NAMALWA (cell line): Measurements from ENCODE around the gene ZC3H18.

Source experiments
- DNase-seq: peaks from one replicate; pipeline ENCODE4 v3.0.0-alpha.2; 2015; ENCODE audit warnings: low spot score

ZC3H18 gene

DNA sequence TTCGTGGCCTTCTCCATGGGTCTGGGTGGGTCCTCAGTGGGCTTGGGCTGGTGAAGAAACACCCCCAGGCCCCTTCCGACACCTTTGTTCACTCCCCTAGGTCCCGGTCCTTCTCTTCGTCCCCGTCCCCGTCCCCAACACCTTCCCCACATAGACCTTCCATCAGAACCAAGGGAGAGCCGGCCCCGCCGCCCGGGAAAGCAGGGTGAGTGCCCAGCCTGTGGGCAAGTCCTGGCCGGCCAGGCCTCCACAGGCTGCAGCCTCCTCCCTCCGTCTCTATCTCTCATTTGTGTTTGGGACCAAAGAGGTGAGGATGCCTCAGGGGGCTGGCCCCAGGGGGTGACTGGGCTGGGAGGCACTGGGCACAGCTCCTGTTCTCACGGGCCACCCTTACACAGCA lies 53.7 kb downstream of the ZC3H18 start:
- DNase-seq: no peak

GRCh38 chr16:88624481-88624880 lies 54.3 kb downstream of the ZC3H18 start:
- DNase-seq: no peak

- no peak for DNase-seq
These were observed 54.9 kb downstream of the ZC3H18 start for GRCh38 chr16:88624977-88625576.

- DNase-seq: no peak
These were observed 56.4 kb downstream of the ZC3H18 start for GRCh38 chr16:88626646-88627045.

GRCh38 chr16:88627531-88628411 lies 57.6 kb downstream of the ZC3H18 start:
- DNase-seq: no peak

DNA sequence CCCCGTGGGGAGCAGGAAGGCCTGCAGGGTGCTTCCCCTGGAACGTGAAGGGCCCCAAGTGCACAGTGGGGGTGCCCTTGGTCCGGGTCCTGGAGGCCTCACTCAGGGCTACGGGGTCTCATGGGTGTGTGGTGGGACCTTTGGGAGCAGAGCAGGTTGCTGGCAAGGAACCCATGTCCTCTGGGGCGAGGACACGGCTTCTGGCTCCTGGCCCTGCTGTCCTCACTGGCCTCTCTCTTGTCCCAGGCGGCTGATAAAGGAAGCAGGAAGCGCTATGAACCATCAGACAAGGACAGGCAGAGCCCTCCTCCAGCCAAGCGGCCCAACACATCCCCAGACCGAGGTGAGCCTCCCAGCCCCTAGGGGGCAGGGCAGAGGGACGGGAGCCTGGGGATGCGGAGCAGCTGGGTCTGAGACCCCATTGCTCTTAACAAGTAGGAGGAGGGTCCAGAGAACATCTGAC lies 58.3 kb downstream of the ZC3H18 start:
- DNase-seq: peak; percentile 46

- no peak for DNase-seq
These were observed 59.6 kb downstream of the ZC3H18 start for GRCh38 chr16:88629835-88630234.

- no peak for DNase-seq
These were observed 60.2 kb downstream of the ZC3H18 start for GRCh38 chr16:88630433-88630832.

- DNase-seq: no peak
These were observed 60.7 kb downstream of the ZC3H18 start for GRCh38 chr16:88630941-88631340.

GRCh38 chr16:88631384-88631783 lies 61.2 kb downstream of the ZC3H18 start:
- no peak for DNase-seq

DNA sequence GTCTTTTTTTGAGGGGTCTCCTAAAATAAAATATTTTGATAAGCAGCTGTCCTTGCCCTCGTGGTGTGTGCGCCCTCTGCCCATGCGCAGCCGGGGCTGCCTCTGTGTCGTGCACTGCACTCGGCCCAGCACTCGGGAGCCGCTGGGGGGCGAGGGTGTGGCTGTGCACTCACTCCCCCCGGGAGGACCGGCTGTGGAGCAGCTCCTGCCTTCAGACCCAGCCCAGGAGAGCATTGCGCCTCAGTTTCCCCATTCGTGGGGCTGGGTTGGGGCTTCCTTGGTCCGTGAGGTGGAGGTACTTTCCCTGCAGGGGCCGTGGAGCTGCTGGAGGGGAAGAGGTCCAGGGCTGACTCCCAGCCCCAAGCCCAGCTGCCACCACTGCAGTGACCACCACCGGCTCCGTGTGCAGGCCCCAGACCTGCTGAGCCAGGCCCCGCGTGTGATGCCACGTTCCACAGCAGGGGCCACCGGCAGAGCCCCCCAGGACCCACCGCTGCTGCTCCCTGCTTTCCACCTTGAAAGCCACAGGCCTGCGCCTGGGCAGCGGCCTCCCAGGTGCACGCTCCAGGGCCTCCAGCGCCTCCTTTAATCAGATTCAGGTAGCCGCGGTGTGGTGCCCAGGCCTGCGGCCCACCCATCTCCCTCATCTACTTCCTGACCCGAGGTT lies 61.9 kb downstream of the ZC3H18 start:
- no peak for DNase-seq

DNA sequence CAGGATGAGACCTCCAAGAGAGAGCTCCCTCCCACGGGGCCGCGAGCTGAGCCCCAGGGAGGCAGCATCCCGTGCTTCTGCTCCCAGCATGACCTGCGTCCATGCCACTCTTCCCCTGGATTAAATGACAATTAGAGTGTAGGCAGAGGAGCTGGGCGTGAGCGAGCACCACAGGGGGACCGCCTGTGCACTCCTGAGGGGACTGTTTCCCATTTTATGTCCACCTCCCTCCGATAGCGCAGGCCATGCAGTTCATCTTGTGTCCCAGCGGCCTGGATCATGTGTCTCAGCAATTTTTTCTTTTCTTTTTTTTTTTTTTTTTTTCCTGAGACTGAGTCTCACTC lies 62.4 kb downstream of the ZC3H18 start:
- no peak for DNase-seq

DNA sequence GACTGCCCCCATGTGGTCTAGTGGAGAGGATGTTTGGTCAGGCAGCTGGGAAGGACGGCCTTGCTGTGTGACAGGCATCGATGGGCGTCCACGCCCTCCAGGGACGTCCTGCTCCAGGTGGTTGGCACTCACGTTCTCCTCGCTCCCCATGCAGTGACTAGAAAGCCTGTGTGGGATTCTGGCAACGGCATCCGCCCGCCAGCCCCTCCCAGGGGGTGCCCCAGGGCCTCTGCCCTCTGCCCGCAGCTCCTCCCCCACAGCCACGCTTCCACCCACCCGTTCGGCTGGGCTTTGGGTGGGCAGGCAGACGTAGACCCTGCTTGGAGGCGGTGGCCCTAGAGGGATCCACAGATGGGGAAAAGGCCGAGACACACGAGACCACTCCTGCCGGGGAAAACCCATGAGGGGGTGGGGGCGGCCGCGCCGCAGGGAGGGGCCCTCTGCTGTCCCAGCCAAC lies 63.5 kb downstream of the ZC3H18 start:
- peak; percentile 79 for DNase-seq

- DNase-seq: peak; percentile 58
These were observed 64.2 kb downstream of the ZC3H18 start for GRCh38 chr16:88634141-88634993.

- DNase-seq: peak; percentile 62
These were observed 64.9 kb downstream of the ZC3H18 start for GRCh38 chr16:88634994-88635670.

DNA sequence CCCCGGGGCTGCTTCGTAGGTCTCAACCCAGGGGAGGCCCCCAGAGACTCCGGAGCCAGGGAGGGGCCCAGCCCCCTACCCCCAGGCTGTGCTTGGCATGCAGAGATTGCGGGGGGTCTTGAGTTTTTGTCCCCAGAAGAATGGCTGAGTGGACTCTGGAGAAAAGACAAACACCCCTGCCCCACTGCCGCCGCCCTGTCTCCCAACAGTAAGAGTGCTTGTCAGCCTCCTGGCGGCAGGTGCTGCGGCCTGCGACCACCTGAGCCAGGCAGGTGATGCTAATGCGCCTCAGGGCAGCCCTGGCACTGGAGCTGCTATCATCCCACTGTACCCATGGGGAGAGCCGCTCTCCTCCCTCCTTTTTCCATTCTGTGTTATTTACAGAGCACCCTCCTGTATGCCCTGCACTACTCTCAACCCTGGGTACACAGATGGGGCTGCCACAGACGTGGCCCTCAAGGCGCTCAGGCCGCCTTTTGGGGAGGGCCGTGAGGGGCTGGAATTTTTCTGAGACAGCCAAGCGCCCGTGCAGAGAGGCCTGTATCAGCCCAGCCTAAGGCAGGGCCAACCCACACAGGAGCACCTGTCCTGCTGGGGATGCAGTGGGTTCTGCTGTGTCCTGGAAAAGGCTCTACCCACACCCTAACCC lies 65.6 kb downstream of the ZC3H18 start:
- DNase-seq: no peak

DNA sequence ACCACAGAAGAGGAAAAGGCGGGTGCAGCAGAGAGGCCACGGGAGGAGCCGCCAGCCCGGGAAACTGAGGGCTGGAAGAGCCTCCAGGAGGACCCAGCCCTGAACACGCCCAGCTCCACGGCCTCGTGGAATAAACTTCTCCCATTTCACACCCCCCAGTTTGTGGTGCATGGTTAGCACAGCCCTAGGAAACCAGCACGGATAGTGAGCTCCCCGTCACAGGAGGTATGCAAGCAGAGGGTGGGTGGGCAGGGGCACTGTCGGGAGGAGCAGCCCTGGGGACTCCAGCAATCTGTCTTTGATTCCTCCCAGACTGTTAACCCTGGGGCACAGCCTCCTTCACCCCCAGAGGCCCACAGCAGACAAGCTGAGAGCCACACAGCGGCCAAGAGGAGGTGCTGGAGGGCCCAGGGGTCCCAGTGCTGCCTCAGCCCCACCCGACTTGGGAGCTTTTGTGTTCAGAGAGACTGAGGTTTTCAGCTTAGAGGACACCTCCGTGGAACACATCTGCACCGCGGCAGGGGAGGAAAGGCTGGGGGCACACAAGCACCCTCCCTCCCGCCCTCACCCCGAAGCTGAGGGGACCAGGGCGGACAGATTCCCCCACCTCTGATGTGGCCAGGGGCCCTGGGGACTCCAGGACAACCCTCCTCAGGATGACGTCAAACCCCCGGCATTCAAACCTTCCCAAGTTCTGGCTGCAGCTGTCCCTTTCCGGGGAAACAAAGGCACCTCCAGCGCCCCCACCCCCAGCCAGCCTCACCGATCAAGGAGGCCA lies 66.5 kb downstream of the ZC3H18 start:
- DNase-seq: peak; percentile 36

DNA sequence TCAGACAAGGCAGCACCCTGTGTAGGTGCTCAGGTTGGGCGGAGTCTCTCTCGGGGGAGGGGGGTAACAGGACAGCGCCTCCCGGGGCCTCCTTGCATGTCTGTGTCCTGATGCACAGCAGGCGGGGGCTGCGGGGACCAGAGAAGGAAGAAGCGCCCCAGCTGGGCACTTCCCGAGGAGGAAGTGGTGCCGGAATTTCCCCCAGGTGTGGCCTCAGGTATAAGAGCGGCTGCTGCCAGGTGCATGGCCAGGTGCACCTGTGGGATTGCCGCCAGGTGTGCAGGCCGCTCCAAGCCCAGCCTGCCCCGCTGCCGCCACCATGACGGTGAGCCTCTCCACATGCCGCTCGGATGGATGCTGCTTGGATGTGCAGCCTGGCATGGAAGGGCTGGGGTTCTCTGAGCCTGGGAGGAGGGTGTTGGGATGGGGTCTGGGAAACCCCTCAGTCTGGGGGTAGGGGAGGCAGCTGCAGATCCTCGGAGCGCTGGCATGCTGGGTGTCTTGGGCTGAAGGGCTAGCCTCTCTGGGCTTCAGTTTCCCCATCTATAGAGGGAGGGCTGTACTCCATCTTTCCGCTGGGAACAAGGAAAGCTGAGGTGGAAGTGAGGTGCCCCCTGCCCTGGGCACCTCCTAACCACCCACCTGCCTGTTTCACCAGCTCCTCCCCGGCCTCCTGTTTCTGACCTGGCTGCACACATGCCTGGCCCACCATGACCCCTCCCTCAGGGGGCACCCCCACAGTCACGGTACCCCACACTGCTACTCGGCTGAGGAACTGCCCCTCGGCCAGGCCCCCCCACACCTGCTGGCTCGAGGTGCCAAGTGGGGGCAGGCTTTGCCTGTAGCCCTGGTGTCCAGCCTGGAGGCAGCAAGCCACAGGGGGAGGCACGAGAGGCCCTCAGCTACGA lies 68.4 kb downstream of the ZC3H18 start, which contains the start of gene IL17C:
Gene IL17C (plus strand): TSS at position 250 of the 908 bp plus-strand sequence. CDS start 70 bp downstream, at position 320.
- peak; percentile 58 for DNase-seq
